ENCODE data around the gene CLPTM1.
"Not testable (repeated sequence)": the region's sequence is repeated elsewhere in the genome, so short reads cannot be mapped to it uniquely, and the experiment has no call there.

CLPTM1 gene

GRCh38 chr19:44999131-44999925, 44.1 kb downstream of the CLPTM1 start:
- not testable (repeated sequence) for H3K27me3 Mint-ChIP-seq (ENCODE audit: low read depth); H3K4me3 Mint-ChIP-seq; DNase-seq (ENCODE audit: low spot score); H3K4me1 Mint-ChIP-seq (ENCODE audit: low read depth); H3K36me3 Mint-ChIP-seq (ENCODE audit: low read depth); H3K9me3 Mint-ChIP-seq
- H3K27ac Mint-ChIP-seq, result peak overlapping the region; percentile 74

GRCh38 chr19:45000665-45001064, 45.5 kb downstream of the CLPTM1 start:
- not testable (repeated sequence) for DNase-seq (ENCODE audit: low spot score); H3K27me3 Mint-ChIP-seq (ENCODE audit: low read depth); H3K36me3 Mint-ChIP-seq (ENCODE audit: low read depth); H3K9me3 Mint-ChIP-seq; H3K4me1 Mint-ChIP-seq (ENCODE audit: low read depth)
- Mint-ChIP-seq H3K4me3 (peak overlapping the region; percentile 46), H3K27ac (peak overlapping the region; percentile 76)

- Mint-ChIP-seq H3K36me3 (ENCODE audit: low read depth) (peaks cover 12% of the 10 kb centered on the region), H3K27ac (peak within 1 kb of the TSS; percentile 100), H3K27me3 (ENCODE audit: low read depth) (peaks cover 2% of the 10 kb centered on the region), H3K9me3 (no peaks in the 10 kb centered on the region), H3K4me1 (ENCODE audit: low read depth) (peaks cover 4% of the 10 kb centered on the region), H3K4me3 (peak within 1 kb of the TSS; percentile 98)
- DNase-seq (ENCODE audit: low spot score), result peak; percentile 94
Observed at GRCh38 chr19:45001087-45001739, 46.0 kb downstream of the CLPTM1 start, which contains the start of gene RELB. TSS of gene RELB (plus strand) at chr19:45001464. CDS start at chr19:45001580, 116 bp downstream.

- DNase-seq (ENCODE audit: low spot score), result no peak
- H3K9me3 Mint-ChIP-seq, result no peaks in the 10 kb centered on the region
- H3K4me3 Mint-ChIP-seq, result peak overlapping the region; percentile 21
- H3K4me1 Mint-ChIP-seq (ENCODE audit: low read depth), result peaks cover 4% of the 10 kb centered on the region
- H3K27ac Mint-ChIP-seq, result no peak overlapping the region
- H3K36me3 Mint-ChIP-seq (ENCODE audit: low read depth), result peaks cover 16% of the 10 kb centered on the region
- peaks cover 2% of the 10 kb centered on the region for H3K27me3 Mint-ChIP-seq (ENCODE audit: low read depth)
Observed at GRCh38 chr19:45003485-45003884, 48.3 kb downstream of the CLPTM1 start.

GRCh38 chr19:45005787-45006186, 50.6 kb downstream of the CLPTM1 start:
- no peak overlapping the region for H3K4me3 Mint-ChIP-seq
- H3K27me3 Mint-ChIP-seq (ENCODE audit: low read depth), result peaks cover 2% of the 10 kb centered on the region
- H3K27ac Mint-ChIP-seq, result no peak overlapping the region
- H3K4me1 Mint-ChIP-seq (ENCODE audit: low read depth), result peaks cover 4% of the 10 kb centered on the region
- peaks cover 21% of the 10 kb centered on the region for H3K36me3 Mint-ChIP-seq (ENCODE audit: low read depth)
- no peak for DNase-seq (ENCODE audit: low spot score)
- H3K9me3 Mint-ChIP-seq, result no peaks in the 10 kb centered on the region

- Mint-ChIP-seq H3K27me3 (ENCODE audit: low read depth) (no peaks in the 10 kb centered on the region), H3K9me3 (no peaks in the 10 kb centered on the region), H3K27ac (no peak overlapping the region), H3K36me3 (ENCODE audit: low read depth) (peaks cover 19% of the 10 kb centered on the region), H3K4me3 (no peak overlapping the region), H3K4me1 (ENCODE audit: low read depth) (peaks cover 2% of the 10 kb centered on the region)
- no peak for DNase-seq (ENCODE audit: low spot score)
Observed at GRCh38 chr19:45008552-45008951, 53.4 kb downstream of the CLPTM1 start.

GRCh38 chr19:45009625-45010255, 54.6 kb downstream of the CLPTM1 start:
- no peak for DNase-seq (ENCODE audit: low spot score)
- no peak overlapping the region for H3K27ac Mint-ChIP-seq
- H3K36me3 Mint-ChIP-seq (ENCODE audit: low read depth), result peaks cover 20% of the 10 kb centered on the region
- H3K27me3 Mint-ChIP-seq (ENCODE audit: low read depth), result no peaks in the 10 kb centered on the region
- H3K4me1 Mint-ChIP-seq (ENCODE audit: low read depth), result peaks cover 2% of the 10 kb centered on the region
- H3K9me3 Mint-ChIP-seq, result no peaks in the 10 kb centered on the region
- H3K4me3 Mint-ChIP-seq, result no peak overlapping the region

GRCh38 chr19:45010306-45010705, 55.1 kb downstream of the CLPTM1 start:
- H3K4me1 Mint-ChIP-seq (ENCODE audit: low read depth), result peaks cover 2% of the 10 kb centered on the region
- H3K27me3 Mint-ChIP-seq (ENCODE audit: low read depth), result no peaks in the 10 kb centered on the region
- no peak overlapping the region for H3K4me3 Mint-ChIP-seq
- no peak for DNase-seq (ENCODE audit: low spot score)
- H3K27ac Mint-ChIP-seq, result no peak overlapping the region
- H3K36me3 Mint-ChIP-seq (ENCODE audit: low read depth), result peaks cover 20% of the 10 kb centered on the region
- H3K9me3 Mint-ChIP-seq, result no peaks in the 10 kb centered on the region

- no peaks in the 10 kb centered on the region for H3K9me3 Mint-ChIP-seq
- H3K27ac Mint-ChIP-seq, result no peak overlapping the region
- no peak overlapping the region for H3K4me3 Mint-ChIP-seq
- H3K36me3 Mint-ChIP-seq (ENCODE audit: low read depth), result peaks cover 16% of the 10 kb centered on the region
- H3K4me1 Mint-ChIP-seq (ENCODE audit: low read depth), result peaks cover 3% of the 10 kb centered on the region
- no peaks in the 10 kb centered on the region for H3K27me3 Mint-ChIP-seq (ENCODE audit: low read depth)
- DNase-seq (ENCODE audit: low spot score), result no peak
Observed at GRCh38 chr19:45011959-45012358, 56.8 kb downstream of the CLPTM1 start.

- Mint-ChIP-seq H3K4me3 (peak overlapping the region; percentile 40), H3K27me3 (ENCODE audit: low read depth) (no peaks in the 10 kb centered on the region), H3K36me3 (ENCODE audit: low read depth) (peaks cover 17% of the 10 kb centered on the region), H3K27ac (peak overlapping the region; percentile 49), H3K4me1 (ENCODE audit: low read depth) (peaks cover 3% of the 10 kb centered on the region), H3K9me3 (no peaks in the 10 kb centered on the region)
- peak; percentile 39 for DNase-seq (ENCODE audit: low spot score)
Observed at GRCh38 chr19:45016388-45017314, 61.5 kb downstream of the CLPTM1 start.

GRCh38 chr19:45019187-45019586, 64.0 kb downstream of the CLPTM1 start:
- Mint-ChIP-seq H3K36me3 (ENCODE audit: low read depth) (peaks cover 15% of the 10 kb centered on the region), H3K4me3 (no peak overlapping the region), H3K4me1 (ENCODE audit: low read depth) (peaks cover 3% of the 10 kb centered on the region), H3K27ac (no peak overlapping the region), H3K9me3 (no peaks in the 10 kb centered on the region), H3K27me3 (ENCODE audit: low read depth) (no peaks in the 10 kb centered on the region)
- no peak for DNase-seq (ENCODE audit: low spot score)

- H3K4me3 Mint-ChIP-seq, result no peak overlapping the region
- H3K27me3 Mint-ChIP-seq (ENCODE audit: low read depth), result no peaks in the 10 kb centered on the region
Observed at GRCh38 chr19:45020071-45020470, 64.9 kb downstream of the CLPTM1 start.

GRCh38 chr19:45021971-45022370, 66.8 kb downstream of the CLPTM1 start:
- Mint-ChIP-seq H3K9me3 (no peaks in the 10 kb centered on the region), H3K4me1 (ENCODE audit: low read depth) (no peaks in the 10 kb centered on the region), H3K27me3 (ENCODE audit: low read depth) (no peaks in the 10 kb centered on the region), H3K27ac (no peak overlapping the region), H3K36me3 (ENCODE audit: low read depth) (peaks cover 13% of the 10 kb centered on the region), H3K4me3 (no peak overlapping the region)
- DNase-seq (ENCODE audit: low spot score), result no peak

More at GRCh38 chr19:45020071-45020470, 64.9 kb downstream of the CLPTM1 start:
- Mint-ChIP-seq H3K9me3 (no peaks in the 10 kb centered on the region), H3K27ac (no peak overlapping the region), H3K4me1 (ENCODE audit: low read depth) (peaks cover 3% of the 10 kb centered on the region), H3K36me3 (ENCODE audit: low read depth) (peaks cover 13% of the 10 kb centered on the region)
- DNase-seq (ENCODE audit: low spot score), result no peak

Measured in T-helper 2 cell treated with Interferon-gamma antibody and Interleukin-4, amounts not matched to agents 5 μg/mL and 100 μg/mL, for 36 hours (primary cell).